GM18873 (cell line): ENCODE data around the gene LMOD3.

Experiments
- ATAC-seq: cut with Tn5 transposase; IDR thresholded peaks from one replicate; pipeline ENCODE4 v1.9.1; 2021; ENCODE audit warnings: mild to moderate bottlenecking, moderate library complexity, moderate number of reproducible peaks; ENCODE audit not compliant: unreplicated experiment, low FRiP score

LMOD3 gene

GRCh38 chr3:69066121-69066520 is 56.3 kb downstream of the LMOD3 start:
- ATAC-seq = no peak

DNA sequence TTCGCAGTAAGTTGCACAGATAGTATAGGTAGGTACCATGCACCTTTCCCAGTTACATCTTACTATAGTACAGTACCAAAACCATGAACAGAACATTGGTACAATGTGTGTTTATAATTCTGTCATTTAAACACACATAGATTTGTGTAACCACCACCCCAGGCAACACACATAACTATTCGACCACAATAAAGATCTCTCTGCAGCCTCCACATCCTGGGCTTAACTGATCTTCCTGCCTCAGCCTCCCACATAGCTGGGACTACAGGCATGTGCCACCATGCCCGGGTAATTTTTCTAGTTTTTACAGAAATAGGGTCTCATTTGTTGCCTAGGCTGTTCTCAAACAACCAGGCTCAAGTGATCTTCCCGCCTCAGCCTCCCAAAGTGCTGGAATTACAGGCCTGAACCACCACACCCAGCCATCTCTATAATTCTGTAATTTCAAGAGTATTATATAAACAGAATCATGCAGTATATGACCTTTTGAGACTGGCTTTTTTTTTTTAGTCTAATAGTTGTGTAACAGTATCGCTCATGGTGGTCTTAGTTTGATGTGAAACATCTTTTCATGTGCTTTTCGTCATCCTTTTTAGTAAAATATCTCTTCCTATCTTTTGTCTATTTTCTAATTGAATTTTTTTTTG is 57.0 kb downstream of the LMOD3 start:
- no peak for ATAC-seq

DNA sequence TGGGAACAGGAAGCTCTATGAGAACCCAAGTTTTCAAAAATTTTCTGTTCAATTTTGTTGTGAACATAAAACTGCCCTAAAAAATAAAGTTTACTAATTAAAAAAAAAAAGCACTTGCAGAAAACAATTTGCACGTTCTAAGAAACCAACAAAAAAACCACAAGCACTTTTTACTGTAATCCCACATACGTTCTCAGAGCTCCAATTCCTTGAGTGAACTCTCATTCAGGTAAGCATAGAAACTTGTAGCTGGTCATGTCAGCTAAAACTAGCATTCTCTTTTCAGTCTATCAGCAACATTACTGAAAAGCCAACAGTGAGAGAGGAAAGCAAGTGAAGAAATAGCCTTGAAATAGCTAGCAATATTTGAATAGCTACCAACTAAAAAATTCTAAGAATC is 58.8 kb downstream of the LMOD3 start:
- no peak for ATAC-seq

DNA sequence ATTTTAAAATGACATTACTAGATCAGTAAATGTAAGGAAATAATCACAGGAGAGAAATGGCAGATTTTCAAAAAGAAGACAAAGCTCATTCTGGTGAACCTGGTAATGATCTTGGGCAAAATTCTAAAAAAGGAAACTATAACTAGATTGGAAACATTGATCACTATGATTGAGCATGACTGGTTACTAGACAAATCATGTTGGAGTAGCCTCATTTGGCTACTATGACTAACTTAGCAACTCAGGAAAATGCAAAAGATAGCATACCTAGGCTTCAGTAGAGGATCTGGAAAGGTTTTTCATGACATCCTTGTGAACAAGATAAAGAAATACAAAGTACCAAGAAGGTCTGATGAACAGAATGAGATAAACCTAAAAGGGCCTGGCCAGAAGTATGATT is 62.7 kb downstream of the LMOD3 start:
- no peak for ATAC-seq

DNA sequence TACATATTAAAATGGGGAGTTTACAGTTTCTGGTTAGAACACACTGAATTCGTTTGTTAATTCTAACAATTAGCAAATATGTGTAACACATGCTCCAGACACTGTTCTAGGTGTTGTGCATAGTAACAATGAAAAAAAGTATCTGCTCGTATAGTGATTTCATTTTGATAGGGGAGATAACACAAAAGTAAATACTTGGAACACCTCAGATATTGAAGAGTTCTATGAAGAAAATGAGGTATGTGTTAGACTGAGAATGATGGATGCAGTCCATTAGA is 63.5 kb downstream of the LMOD3 start:
- no peak for ATAC-seq

- ATAC-seq = peak; percentile 93
Observed at GRCh38 chr3:69058180-69058946, 64.0 kb downstream of the LMOD3 start.
